Erythroblast (primary cell): ENCODE measurements around the gene UBE4B.

Experiments used
- GATA1 ChIP-seq: IDR thresholded peaks from 2 replicates; pipeline ENCODE4 v1.6.1; 2011; ENCODE audit warnings: low read depth, mild to moderate bottlenecking, control low read depth, low read length, moderate library complexity
- POLR2A ChIP-seq: IDR thresholded peaks from 2 replicates; pipeline ENCODE4 v1.6.1; 2011; ENCODE audit warnings: mild to moderate bottlenecking, low read length

DNA sequence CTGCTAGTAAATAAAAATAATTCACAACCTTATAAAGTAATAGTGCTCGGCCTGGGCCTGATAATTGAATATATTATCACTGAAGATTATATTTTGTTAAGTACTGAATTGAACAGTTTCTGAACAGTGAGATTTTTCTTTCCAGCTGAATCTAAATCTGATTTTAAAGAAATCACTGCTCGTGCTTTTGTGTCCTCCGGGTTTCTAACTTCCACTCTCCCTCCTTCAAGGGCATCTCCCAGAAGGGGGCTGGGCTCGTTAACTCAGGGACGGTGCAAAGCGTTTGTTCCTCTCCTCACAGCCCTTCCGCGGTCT lies 176.8 kb downstream of the UBE4B start:
- TF ChIP-seq POLR2A (no peak), GATA1 (no peak)
